Activated CD8-positive, alpha-beta memory T cell treated with anti-CD3 and anti-CD28 coated beads for 24 hours (primary cell): ENCODE measurements around the gene ACVR1C.

Experiments used
- DNase-seq: peaks from one replicate; pipeline ENCODE4 v3.0.0-alpha.2; 2020

The ACVR1C gene

GRCh38 chr2:157628477-157629415, at the start of gene ACVR1C:
Gene ACVR1C, minus strand, starts transcription at chr2:157628864. Its CDS starts 220 bp downstream, at chr2:157628644.
- peak; percentile 83 for DNase-seq

GRCh38 chr2:157677941-157678340, 49.3 kb upstream of the ACVR1C start:
- no peak for DNase-seq

- no peak for DNase-seq
These were observed 43.5 kb upstream of the ACVR1C start for GRCh38 chr2:157672129-157672528.

- DNase-seq = no peak
These were observed 33.7 kb upstream of the ACVR1C start for GRCh38 chr2:157662401-157662800.

- no peak for DNase-seq
These were observed 33.1 kb upstream of the ACVR1C start for GRCh38 chr2:157661776-157662175.

- no peak for DNase-seq
These were observed 29.2 kb upstream of the ACVR1C start for GRCh38 chr2:157657858-157658257.

- no peak for DNase-seq
These were observed 28.4 kb upstream of the ACVR1C start for GRCh38 chr2:157657101-157657500.

- DNase-seq = no peak
These were observed 16.1 kb upstream of the ACVR1C start for GRCh38 chr2:157644776-157645175.

- DNase-seq = no peak
These were observed 3.2 kb upstream of the ACVR1C start for GRCh38 chr2:157631861-157632260.

- peak; percentile 83 for DNase-seq
These were observed 829 bp downstream of the ACVR1C start for GRCh38 chr2:157627594-157628476.

- DNase-seq = no peak
These were observed 3.4 kb downstream of the ACVR1C start for GRCh38 chr2:157625296-157625695.

GRCh38 chr2:157620956-157621355, 7.7 kb downstream of the ACVR1C start:
- DNase-seq = no peak

GRCh38 chr2:157611726-157612125, 16.9 kb downstream of the ACVR1C start:
- DNase-seq = no peak

GRCh38 chr2:157611110-157611509, 17.6 kb downstream of the ACVR1C start:
- DNase-seq = no peak

- no peak for DNase-seq
These were observed 22.1 kb downstream of the ACVR1C start for GRCh38 chr2:157606534-157606933.

GRCh38 chr2:157603198-157603597, 25.5 kb downstream of the ACVR1C start:
- no peak for DNase-seq

- DNase-seq = no peak
These were observed 26.9 kb downstream of the ACVR1C start for GRCh38 chr2:157601807-157602206.

- DNase-seq = peak; percentile 81
These were observed 31.5 kb downstream of the ACVR1C start for GRCh38 chr2:157596992-157597681.

GRCh38 chr2:157593411-157593810, 35.3 kb downstream of the ACVR1C start:
- no peak for DNase-seq

GRCh38 chr2:157592948-157593347, 35.7 kb downstream of the ACVR1C start:
- no peak for DNase-seq

- DNase-seq = no peak
These were observed 36.3 kb downstream of the ACVR1C start for GRCh38 chr2:157592374-157592773.

GRCh38 chr2:157587576-157587975, 41.1 kb downstream of the ACVR1C start:
- DNase-seq = no peak

- no peak for DNase-seq
These were observed 54.5 kb downstream of the ACVR1C start for GRCh38 chr2:157574165-157574564.
